Measurements from ENCODE around the gene RALGAPA2. TPM values are rescaled to one million over a fixed set of nuclear protein-coding genes. Genes with fewer than 3 reads are reported as not detected.

The RALGAPA2 gene
- total RNA-seq, 1 experiment from 2014 or later = 26.3 TPM

DNA sequence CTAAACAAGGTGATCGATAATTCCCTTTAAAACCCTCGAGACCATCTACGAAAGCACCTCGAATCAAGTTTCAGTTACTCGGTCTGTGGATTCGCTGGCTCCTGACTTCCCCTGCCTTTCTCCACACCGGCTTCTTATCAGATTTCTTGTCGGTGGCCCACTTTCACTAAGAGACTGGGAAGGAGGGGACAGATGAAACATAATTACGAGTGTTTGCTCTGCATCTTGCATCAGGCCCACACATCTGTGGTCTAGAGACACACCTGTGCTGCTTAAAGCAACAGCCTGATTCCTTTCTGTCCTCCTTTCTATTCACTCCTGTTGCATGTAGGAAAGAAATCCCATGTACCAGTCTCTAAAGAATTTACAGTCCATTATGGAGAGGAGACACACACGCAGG, 306.8 kb downstream of the RALGAPA2 start:
- no peaks in the 10 kb centered on the region for H3K4me1 Mint-ChIP-seq (ENCODE audit: low read depth, unreplicated experiment)
- H3K9me3 Mint-ChIP-seq (ENCODE audit: low read depth, unreplicated experiment) = no peaks in the 10 kb centered on the region
- no peak overlapping the region for H3K27ac Mint-ChIP-seq (ENCODE audit: unreplicated experiment)
- no TSS peak for BruUV-seq (replicated peaks)
- H3K27me3 Mint-ChIP-seq (ENCODE audit: unreplicated experiment) = no peaks in the 10 kb centered on the region
- TF ChIP-seq, protein P1, sequence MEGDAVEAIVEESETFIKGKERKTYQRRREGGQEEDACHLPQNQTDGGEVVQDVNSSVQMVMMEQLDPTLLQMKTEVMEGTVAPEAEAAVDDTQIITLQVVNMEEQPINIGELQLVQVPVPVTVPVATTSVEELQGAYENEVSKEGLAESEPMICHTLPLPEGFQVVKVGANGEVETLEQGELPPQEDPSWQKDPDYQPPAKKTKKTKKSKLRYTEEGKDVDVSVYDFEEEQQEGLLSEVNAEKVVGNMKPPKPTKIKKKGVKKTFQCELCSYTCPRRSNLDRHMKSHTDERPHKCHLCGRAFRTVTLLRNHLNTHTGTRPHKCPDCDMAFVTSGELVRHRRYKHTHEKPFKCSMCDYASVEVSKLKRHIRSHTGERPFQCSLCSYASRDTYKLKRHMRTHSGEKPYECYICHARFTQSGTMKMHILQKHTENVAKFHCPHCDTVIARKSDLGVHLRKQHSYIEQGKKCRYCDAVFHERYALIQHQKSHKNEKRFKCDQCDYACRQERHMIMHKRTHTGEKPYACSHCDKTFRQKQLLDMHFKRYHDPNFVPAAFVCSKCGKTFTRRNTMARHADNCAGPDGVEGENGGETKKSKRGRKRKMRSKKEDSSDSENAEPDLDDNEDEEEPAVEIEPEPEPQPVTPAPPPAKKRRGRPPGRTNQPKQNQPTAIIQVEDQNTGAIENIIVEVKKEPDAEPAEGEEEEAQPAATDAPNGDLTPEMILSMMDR (IDR thresholded peaks at IDR 0.05; ENCODE audit: unreplicated experiment) = no peak
- no peak overlapping the region for H3K4me3 Mint-ChIP-seq (ENCODE audit: low read depth, unreplicated experiment)
- no peak for DNase-seq
- H3K36me3 Mint-ChIP-seq (ENCODE audit: insufficient read depth, unreplicated experiment) = no peaks in the 10 kb centered on the region
- intact Hi-C loops (cut with micrococcal nuclease; ENCODE audit: unreplicated experiment) = no loop called here
- CTCF ChIA-PET = no interaction called here

DNA sequence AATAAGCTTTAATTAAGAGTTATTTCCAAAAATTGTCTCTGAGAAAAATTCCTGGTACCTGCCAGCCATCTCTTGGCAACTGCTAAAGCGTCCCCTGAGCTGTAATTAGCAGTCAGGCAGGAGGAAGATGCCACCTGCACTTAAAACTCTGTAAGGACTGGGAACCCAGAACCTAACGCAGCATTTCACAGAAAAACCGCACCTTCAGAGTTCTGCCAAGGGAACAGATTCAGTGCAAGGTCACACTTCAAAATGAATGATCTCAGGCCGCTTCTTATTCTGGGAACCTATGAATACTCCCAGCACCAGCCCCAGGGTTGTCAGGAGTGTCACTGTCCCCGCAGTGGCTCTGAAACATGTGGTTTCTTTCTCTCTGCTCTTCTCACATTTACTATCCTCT, 307.8 kb downstream of the RALGAPA2 start:
- no peaks in the 10 kb centered on the region for H3K27me3 Mint-ChIP-seq (ENCODE audit: unreplicated experiment)
- CTCF ChIA-PET = no interaction called here
- TF ChIP-seq, protein P1 (IDR thresholded peaks at IDR 0.05; ENCODE audit: unreplicated experiment) = no peak
- no peak overlapping the region for H3K4me3 Mint-ChIP-seq (ENCODE audit: low read depth, unreplicated experiment)
- no TSS peak for BruUV-seq (replicated peaks)
- H3K4me1 Mint-ChIP-seq (ENCODE audit: low read depth, unreplicated experiment) = no peaks in the 10 kb centered on the region
- intact Hi-C loops (cut with micrococcal nuclease; ENCODE audit: unreplicated experiment) = no loop called here
- no peaks in the 10 kb centered on the region for H3K9me3 Mint-ChIP-seq (ENCODE audit: low read depth, unreplicated experiment)
- no peaks in the 10 kb centered on the region for H3K36me3 Mint-ChIP-seq (ENCODE audit: insufficient read depth, unreplicated experiment)
- H3K27ac Mint-ChIP-seq (ENCODE audit: unreplicated experiment) = no peak overlapping the region
- DNase-seq = no peak

DNA sequence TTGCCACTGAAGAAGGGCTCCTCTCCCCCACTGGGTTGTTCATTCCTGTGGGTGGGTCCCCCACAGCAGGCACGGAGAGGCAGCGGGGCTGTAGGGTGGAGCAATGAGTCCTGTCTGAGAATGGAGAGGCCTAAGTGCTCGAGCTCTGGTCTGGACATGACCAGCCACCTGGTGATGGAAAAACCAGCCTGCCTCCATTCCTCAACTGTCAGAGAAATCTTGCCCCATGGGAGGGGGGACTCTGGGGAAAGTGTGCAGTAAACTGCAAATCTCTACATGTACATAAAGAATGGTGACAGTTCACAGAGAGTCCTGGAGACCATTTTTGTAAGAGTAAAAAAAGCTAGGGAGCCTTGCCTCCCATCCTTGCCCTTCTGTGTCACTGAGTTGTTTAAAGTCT, 310.5 kb downstream of the RALGAPA2 start:
- Mint-ChIP-seq H3K4me1 (ENCODE audit: low read depth, unreplicated experiment) (no peaks in the 10 kb centered on the region), H3K9me3 (ENCODE audit: low read depth, unreplicated experiment) (no peaks in the 10 kb centered on the region), H3K27me3 (ENCODE audit: unreplicated experiment) (no peaks in the 10 kb centered on the region), H3K36me3 (ENCODE audit: insufficient read depth, unreplicated experiment) (no peaks in the 10 kb centered on the region), H3K4me3 (ENCODE audit: low read depth, unreplicated experiment) (no peak overlapping the region), H3K27ac (ENCODE audit: unreplicated experiment) (no peak overlapping the region)
- CTCF ChIA-PET = no interaction called here
- DNase-seq = no peak
- intact Hi-C loops (cut with micrococcal nuclease; ENCODE audit: unreplicated experiment) = no loop called here
- no TSS peak for BruUV-seq (replicated peaks)
- TF ChIP-seq, protein P1 (IDR thresholded peaks at IDR 0.05; ENCODE audit: unreplicated experiment) = no peak

DNA sequence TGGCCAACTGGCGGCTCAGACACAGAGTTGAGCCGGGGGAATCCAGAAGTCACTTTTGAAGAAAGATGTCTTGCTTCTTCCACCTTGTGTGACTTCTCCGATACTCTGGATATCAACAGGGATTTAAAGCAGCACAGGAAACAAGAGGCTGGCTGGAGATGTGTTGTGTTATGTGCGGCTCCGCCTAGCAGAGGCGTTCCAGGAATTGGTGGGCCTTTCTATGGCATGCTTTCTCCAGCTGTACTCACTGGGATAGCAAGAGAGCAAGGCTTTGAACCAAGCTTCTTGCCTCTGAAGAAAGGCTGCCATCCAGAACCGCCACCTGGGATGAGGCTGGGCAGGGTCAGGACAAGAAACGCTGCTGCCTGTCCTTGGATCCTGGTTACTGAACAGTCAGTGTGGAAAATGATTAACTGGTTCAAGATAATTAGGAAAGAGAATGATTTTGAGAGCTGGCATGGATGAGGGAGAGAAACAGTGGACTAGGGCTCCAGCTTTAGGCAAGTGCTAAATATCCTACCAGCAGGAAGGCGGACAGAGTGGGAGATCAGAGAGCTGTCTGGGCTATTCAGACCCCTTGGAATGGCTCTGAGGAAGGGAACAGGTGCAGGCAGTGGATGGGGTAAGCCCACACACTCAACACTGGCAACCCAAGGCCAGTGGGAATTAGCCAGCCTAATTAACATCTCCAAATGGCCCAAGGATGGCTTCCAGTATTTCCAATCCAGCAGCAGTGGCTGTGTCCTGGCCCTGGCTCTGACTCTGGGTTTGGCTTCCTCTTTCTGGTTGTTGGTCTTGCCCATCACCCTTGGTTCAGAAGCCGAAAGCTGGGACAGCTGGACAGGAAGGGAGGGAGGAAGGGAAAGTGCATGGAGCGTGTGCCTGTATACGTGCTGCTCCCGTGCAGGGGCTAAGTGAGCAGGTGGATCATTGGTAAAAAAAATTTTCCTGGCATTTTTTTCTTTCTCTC, 312.6 kb downstream of the RALGAPA2 start:
- no peaks in the 10 kb centered on the region for H3K27me3 Mint-ChIP-seq (ENCODE audit: unreplicated experiment)
- H3K27ac Mint-ChIP-seq (ENCODE audit: unreplicated experiment) = no peak overlapping the region
- no peak overlapping the region for H3K4me3 Mint-ChIP-seq (ENCODE audit: low read depth, unreplicated experiment)
- no peaks in the 10 kb centered on the region for H3K36me3 Mint-ChIP-seq (ENCODE audit: insufficient read depth, unreplicated experiment)
- no peak for DNase-seq
- intact Hi-C loops (cut with micrococcal nuclease; ENCODE audit: unreplicated experiment) = no loop called here
- BruUV-seq (replicated peaks) = no TSS peak
- H3K4me1 Mint-ChIP-seq (ENCODE audit: low read depth, unreplicated experiment) = no peaks in the 10 kb centered on the region
- no peaks in the 10 kb centered on the region for H3K9me3 Mint-ChIP-seq (ENCODE audit: low read depth, unreplicated experiment)
- TF ChIP-seq, protein P1 (IDR thresholded peaks at IDR 0.05; ENCODE audit: unreplicated experiment) = no peak
- CTCF ChIA-PET = no interaction called here

Measured in Calu3 (cell line).